Effector memory CD4-positive, alpha-beta T cell (primary cell): ENCODE results near the gene SLIRP.

Source experiments
- DNase-seq, 3 donors: peaks; one replicate each; pipeline ENCODE4 v3.0.0-alpha.2; 2020
- H3K27ac ChIP-seq: 2 replicates; pipeline ENCODE4 v1.7.0; 2013; ENCODE audit warnings: mild to moderate bottlenecking, low read length, moderate library complexity; ENCODE audit not compliant: insufficient read depth, poor library complexity, severe bottlenecking
- H3K27me3 ChIP-seq: replicated peaks from 2 replicates; pipeline ENCODE4 v1.7.0; 2013; ENCODE audit warnings: mild to moderate bottlenecking, low read length; ENCODE audit not compliant: insufficient read depth, control insufficient read depth, poor library complexity, severe bottlenecking
- H3K36me3 ChIP-seq: 2 replicates; pipeline ENCODE4 v1.7.0; 2013; ENCODE audit warnings: mild to moderate bottlenecking, low read length, moderate library complexity; ENCODE audit not compliant: control insufficient read depth, insufficient read depth
- H3K4me1 ChIP-seq: 2 replicates; pipeline ENCODE4 v1.7.0; 2013; ENCODE audit warnings: low read length, mild to moderate bottlenecking; ENCODE audit not compliant: control insufficient read depth, insufficient read depth, poor library complexity, severe bottlenecking
- H3K4me3 ChIP-seq: 2 replicates; pipeline ENCODE4 v1.7.0; 2013; ENCODE audit warnings: low read length, low read depth, mild to moderate bottlenecking; ENCODE audit not compliant: insufficient read depth, poor library complexity, severe bottlenecking
- H3K9me3 ChIP-seq: 2 replicates; pipeline ENCODE4 v1.7.0; 2013; ENCODE audit warnings: mild to moderate bottlenecking, low read length, moderate library complexity; ENCODE audit not compliant: control insufficient read depth

SLIRP gene

DNA sequence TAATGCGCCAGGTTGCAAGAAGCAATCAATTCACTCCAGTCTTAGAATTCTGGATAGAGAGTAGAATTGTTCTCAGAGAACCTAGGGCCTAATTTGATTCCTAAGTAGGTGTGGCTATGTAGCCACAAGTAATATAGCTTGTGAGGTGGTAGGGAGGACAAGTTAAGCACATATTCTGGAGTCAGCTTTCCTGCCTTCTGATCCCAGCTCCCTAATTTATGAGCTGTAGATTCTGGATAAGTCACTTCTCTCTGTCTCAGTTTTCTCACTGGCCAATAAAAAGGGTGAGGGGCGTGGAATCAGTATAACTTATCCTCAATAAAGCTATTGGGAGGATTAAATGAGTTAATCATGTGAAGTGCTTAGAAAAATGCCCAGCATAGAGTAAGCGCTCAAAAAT, 56.1 kb downstream of the SLIRP start:
- H3K4me1 ChIP-seq = peaks cover 8% of the 10 kb centered on the region
- H3K27ac ChIP-seq = no peak overlapping the region
- no peaks in the 10 kb centered on the region for H3K36me3 ChIP-seq
- no peak overlapping the region for H3K4me3 ChIP-seq
- no peaks in the 10 kb centered on the region for H3K9me3 ChIP-seq
- H3K27me3 ChIP-seq = no peaks in the 10 kb centered on the region
- no peak for DNase-seq
